Activated CD4-positive, CD25-positive, alpha-beta regulatory T cell (primary cell): ENCODE measurements around the gene FAM174B.

Experiments
- DNase-seq, 4 experiments: peaks; one replicate each; lab custom pipeline; 2025; lab: John Stamatoyannopoulos, UW

Gene FAM174B

DNA sequence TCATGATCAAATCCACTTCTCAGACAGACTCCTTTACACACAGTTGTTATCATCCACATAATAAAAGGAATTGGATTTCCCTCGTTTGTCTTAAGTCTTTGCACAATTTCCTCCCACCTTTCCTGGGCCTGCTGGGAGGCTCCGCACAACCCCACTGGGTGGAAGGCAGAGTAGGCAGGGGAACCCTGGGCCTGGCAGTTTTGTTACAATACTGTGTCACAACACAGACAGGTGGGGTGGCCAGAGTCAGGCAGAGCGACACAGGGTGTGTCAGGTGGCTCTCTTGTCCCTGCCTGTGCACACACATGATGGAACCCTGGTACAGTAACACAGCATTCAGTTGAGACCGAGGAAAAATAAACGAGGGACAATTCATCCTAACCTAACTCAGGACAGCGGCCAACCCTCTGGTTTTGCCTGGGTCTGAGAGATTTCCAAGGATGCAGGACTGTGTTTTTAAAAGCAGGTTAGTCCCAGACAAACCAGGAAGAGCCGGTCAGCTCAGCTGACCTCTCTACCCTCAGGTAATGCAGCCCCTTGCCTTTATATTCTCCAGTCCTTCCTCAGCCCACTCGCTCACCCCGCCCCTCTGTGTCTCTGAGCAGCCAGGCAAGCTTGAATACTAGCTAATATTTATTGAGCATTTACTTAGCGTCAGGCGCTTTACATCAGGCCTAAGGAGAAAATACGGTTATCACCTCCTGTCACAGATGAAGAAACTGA is 8.8 kb upstream of the FAM174B start:
- DNase-seq: no peak

- DNase-seq: no peak
These were observed 7.8 kb upstream of the FAM174B start for GRCh38 chr15:92663250-92663951.

DNA sequence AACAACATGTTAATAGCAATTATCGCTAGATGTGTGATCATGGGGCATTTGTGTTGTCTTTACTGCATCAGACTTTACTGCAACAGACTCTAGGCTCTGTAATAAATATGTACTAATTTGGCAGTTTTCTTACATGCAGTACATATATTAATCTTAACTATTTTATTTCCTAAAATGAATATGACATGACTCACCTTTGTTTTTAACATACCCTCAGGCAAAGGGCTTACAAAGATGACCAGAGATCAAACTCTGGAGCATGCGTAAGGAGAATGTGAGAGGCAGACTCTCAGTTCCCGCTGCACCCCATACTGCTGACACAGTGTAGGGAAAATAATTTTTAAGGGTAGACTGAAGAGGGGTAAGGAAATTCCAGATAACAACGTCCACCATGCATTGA is 7.2 kb upstream of the FAM174B start:
- DNase-seq: no peak

DNA sequence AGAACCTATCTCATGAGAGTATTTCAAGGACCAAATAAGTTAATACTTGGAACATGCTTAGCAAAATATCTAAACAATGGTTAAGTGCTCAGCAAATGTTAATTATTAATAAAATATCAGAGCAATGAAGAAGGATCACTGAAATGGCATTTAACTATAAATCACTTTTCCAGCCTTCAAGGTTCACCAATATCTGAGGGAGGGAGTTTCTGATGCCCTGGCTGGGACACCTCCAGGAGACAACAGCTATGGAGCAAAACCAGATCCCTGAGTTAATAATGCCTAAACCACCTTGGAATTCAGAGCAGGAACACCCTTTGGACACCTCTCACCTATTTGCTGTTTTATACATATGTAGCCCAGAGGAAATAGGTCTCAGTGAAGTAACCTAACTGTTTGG is 6.4 kb upstream of the FAM174B start:
- DNase-seq: no peak

DNA sequence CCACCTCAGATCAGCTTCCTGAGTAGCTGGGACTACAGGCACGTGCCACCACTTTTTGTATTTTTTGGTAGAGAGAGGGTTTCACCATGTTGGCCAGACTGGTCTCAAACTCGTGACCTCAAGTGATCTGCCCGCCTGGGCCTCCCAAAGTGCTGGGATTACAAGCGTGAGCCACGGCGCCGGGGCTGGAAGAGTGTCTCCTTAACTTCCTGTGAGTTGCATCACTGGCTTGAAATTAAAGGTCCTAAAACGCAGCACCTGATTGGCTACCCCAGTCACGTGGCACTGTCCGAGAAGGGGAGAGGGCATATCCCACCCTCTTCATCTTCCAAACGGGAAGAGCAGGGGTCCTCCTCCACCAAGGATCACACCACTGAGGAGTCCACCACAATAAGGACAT is 5.5 kb upstream of the FAM174B start:
- no peak for DNase-seq

DNA sequence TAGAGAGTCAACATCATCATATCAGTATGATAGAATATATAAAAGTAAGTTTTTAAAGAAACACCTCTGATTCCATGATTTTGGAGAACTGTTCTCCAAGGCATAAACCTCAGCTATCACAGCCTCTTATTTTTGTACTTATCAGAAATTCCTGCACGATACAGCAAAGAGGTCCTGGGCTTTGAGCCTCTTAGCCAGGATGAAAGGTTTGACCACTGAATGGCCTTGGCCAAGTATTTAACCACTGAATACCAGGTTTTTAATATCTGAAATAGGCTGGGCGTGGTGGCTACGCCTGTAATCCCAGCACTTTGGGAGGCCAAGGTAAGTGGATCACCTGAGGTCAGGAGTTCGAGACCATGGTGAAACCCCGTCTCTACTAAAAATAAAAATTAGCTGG is 1.9 kb upstream of the FAM174B start:
- DNase-seq: no peak

DNA sequence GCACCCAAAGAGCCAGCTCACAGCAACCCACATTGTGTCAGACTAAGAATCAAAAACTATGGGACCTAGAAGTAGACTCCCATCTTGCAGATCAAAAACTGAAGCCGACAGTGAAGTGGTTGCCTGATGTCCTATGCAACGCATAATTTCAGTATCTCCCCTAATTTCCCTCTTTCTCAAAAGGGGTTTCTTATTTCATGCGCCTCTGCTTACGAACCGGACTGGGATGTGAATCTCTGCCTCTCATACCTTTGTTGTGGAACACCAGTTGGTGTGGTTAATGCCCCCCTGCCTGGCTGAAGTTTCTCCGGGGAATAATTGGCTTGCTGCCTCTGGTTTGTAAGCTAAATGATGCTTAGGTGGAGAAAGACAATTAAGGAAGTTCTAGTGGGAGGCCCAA is 514 bp upstream of the FAM174B start:
- DNase-seq: no peak

DNA sequence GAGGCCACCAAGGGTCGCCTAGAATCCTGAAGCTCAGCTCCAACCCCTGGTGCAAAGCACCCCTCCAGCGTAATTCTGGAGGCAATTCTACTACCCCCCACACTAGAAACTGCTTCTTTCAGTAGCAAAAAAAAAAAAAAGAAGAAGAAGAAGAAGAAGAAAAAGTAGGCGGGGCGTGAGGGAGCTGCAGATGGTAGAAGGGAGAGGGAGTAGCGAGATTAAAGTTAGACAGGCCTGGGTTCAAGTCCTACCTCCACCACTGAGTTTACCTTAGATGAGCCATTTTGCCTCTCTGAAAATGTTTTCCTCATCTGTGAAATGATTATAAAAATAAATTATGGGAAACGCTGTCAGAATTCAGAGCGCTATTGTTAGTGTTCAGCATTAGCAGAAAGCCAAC is 913 bp downstream of the FAM174B start:
- no peak for DNase-seq

- DNase-seq: no peak
These were observed 1.6 kb downstream of the FAM174B start for GRCh38 chr15:92653836-92654539.

- no peak for DNase-seq
These were observed 2.2 kb downstream of the FAM174B start for GRCh38 chr15:92653366-92653765.

DNA sequence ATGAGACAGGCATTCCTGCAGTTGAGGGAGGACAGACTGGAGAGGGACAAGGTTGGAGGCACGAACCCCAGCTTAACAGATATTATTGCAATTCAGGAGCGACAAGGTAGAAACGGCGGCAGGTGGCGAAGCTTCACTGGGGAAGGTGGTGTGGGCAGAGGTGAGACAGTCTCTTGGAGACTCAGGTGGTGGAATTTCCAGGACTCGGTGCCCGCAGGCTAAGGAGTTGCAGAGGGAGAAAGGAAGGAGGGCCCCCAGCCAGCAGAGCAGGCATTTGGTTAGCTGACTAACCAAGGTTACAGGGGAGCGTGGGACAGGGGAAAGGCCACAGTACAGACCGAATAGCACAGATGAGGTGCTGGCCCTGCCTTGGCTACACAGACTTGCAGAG is 3.0 kb downstream of the FAM174B start:
- DNase-seq: no peak

GRCh38 chr15:92651877-92652575 is 3.5 kb downstream of the FAM174B start:
- DNase-seq: no peak

DNA sequence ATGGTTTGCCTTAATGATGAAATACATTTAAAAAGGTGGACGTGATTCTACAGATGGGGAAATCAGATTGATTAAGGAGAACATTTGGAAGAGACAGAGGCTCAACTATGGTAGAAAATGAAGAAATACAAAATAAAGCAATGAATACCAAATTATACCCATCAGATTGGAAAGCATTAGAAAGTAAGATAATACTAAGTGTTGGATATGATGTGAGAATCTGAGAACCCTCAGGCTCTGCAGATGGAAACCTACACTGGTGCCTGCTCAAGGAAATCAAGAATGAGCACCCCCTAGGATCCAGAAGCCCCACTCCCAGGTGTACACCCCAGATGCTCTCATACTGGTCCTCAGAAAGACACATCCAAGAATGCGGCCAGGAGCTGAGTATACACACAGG is 4.6 kb downstream of the FAM174B start:
- DNase-seq: no peak

DNA sequence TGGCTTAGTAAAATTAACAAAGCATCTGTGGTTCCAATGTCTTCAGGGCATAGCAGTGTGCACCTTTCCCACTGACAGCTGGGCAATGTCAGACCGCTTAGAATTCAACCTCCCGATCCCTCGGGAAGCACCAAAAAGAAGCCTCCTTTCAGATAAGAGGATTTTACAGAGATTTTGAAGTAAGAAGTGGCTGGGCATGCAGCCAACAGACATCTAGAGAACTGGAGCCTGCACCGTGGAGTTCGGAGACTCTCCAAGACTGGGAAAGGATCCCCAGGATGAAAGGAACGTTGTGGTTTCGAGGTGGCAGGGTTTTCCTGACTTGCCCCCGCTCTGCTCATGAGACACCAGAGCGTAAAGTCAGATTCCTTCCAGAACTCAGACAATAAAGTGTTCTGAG is 5.3 kb downstream of the FAM174B start:
- DNase-seq: no peak

- DNase-seq: no peak
These were observed 7.2 kb downstream of the FAM174B start for GRCh38 chr15:92648190-92648875.

DNA sequence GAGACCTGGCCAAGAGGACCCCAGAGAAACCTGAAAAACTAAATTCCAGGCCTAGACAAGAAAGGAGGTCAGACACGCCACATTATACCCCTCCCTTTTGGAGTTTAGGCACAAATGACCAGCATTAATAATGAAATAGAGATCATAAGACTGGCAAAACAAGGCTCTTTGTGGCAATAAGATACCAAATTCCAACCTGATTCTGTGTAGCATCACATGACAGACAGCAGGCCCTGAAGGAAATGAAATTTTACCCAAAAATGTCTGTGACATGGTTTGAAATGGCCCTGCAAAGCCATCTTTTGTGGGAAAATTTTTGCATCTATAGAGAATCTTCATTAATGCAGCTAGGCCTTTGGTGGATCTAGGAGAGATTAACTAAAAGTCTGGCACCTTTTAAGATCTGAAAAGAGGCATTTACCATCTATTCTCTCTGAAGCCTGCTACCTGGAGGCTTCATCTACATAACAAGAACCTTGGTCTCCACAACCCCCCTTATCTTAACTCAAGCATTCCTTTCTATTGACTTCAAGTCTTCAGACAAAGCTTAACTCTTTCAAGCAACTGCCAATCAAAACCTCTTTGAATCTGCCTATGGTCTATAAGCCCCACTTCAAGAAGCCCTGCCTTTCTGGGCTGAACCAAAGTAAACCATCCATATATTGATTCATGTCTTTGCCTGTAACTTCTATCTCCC is 8.0 kb downstream of the FAM174B start:
- no peak for DNase-seq

GRCh38 chr15:92646216-92646615 is 9.4 kb downstream of the FAM174B start:
- DNase-seq: no peak

DNA sequence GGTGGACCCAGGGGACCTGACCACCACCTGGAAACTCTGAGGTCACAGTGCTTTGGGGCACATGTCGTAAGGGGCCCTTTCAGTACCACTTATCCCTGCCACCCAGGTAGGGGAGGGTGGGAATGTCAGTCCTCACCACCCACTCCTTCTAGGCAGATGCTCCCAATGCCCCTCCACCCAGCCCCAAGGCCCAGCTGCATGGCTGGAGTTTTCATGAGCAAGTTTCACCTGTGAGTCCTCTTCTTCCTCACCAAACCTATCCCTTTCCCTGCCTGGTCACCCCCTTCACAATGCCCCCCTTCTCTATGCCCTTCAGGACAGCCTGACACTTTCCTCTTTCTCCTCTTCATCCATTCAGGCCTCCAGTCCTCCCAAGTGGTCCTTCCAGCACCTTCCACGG is 9.8 kb downstream of the FAM174B start:
- no peak for DNase-seq

DNA sequence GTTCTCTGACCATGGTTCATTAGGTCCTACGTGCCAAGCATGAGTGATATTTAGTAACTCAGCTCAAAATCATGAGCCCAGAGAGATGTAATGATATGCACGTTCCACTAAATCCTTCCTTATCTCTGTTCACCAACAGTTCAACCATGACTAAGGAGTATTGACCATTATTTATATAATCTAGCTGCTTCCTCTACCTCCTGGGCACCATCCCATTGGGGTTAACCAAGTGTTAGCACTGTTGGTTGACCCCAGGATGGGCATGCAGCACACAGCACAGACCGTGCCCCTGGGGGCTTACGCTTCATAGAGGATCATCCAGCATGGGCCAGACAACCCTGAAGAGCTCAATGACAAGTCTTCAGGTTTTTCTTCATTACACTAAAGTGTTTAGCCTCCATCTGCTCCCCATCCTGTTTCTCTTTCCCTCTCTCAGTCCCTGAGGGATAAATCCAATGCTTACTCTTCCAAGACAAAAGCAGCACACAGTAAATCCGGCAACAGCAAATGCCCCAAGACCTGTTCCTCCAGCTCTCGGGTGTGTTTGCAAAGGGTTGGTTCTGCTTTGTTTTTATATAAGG is 10.4 kb downstream of the FAM174B start:
- no peak for DNase-seq

DNA sequence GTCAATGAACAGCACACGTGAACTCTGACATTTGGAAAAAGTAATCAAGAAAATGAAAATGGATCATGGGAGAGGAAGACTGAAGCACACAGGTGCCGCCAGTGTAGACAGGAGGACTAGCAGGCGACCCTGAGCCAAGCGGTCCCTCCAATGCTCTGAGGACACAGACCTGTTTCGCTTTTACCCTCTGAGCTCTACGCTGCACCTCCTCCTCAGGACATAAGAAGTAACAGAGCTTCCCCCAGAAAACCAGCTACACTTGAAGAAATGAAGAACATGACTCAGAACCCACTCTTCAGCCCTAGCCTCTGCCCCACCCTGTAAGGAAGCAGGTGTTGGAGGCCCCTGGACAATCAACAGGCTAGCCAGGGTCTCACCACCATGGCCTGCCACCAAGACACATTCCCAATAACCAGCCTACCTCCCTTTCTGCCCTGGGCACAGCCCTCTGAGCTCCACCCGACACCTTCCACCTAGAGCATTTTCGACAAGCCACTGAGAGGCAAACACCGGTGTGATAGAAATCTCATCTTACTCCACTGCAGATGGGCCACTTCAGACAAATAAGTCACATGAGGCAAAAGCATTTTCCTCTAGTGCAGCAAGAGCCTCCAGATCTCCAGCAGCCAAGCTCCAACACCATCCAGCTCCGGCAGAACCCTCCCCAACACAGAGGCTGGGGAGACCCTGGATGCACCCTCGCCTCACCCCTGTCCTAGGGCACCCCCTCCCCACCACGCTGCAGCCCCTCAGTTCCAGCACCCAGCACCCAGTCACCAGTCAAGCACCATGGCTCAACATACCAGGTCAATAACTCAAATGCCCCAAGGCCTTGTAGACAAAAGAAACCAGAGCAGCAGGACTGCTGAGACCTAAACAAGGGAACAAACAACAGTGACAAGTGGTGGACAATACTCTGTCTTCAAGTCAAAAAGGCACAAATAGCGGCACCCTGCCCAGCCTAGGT is 11.4 kb downstream of the FAM174B start:
- no peak for DNase-seq
